ENCODE results near the gene WNT7A.

GRCh38 chr3:13834258-13835035, 45.4 kb downstream of the WNT7A start:
- TF ChIP-seq CTCF (IDR thresholded peaks at IDR 0.05; ENCODE audit: borderline replicate concordance, extremely low read depth, low read length, poor library complexity, severe bottlenecking), result no peak
- TF ChIP-seq EZH2 (IDR thresholded peaks at IDR 0.05; ENCODE audit: borderline replicate concordance, low read depth, low read length, severe bottlenecking), result no peak

All from DND-41 (cell line).